Cortex of kidney (tissue), 1 donor: ENCODE results near the gene COBL.

Experiments used
- DNase-seq: peaks from one replicate; lab custom pipeline; 2025; lab: John Stamatoyannopoulos, UW

The COBL gene, protein sequence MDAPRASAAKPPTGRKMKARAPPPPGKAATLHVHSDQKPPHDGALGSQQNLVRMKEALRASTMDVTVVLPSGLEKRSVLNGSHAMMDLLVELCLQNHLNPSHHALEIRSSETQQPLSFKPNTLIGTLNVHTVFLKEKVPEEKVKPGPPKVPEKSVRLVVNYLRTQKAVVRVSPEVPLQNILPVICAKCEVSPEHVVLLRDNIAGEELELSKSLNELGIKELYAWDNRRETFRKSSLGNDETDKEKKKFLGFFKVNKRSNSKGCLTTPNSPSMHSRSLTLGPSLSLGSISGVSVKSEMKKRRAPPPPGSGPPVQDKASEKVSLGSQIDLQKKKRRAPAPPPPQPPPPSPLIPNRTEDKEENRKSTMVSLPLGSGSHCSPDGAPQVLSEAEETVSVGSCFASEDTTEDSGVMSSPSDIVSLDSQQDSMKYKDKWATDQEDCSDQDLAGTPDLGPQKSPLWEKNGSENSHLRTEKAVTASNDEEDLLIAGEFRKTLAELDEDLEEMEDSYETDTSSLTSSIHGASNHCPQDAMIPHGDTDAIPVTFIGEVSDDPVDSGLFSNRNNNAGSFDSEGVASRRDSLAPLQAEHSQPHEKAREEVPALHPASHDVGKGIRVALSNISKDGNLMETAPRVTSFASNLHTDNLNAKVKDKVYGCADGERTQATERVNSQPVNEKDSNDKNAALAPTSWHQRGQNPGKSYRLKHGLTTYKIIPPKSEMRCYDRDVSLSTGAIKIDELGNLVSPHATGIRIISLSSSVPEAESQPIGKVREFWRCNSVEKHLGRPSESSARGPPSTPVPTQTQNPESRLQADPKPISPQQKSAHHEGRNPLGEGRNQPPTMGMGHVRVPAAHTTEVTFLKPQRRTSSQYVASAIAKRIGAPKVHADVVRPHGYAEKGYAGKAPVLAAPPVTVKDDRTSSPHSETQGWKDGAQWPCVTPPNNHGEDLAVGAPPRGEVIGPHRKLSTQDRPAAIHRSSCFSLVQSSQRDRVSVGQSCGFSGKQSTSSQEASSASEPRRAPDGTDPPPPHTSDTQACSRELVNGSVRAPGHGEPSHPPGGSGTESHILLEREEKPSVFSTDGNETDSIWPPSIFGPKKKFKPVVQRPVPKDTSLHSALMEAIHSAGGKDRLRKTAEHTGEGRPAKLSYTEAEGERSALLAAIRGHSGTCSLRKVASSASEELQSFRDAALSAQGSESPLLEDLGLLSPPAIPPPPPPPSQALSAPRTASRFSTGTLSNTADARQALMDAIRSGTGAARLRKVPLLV

DNA sequence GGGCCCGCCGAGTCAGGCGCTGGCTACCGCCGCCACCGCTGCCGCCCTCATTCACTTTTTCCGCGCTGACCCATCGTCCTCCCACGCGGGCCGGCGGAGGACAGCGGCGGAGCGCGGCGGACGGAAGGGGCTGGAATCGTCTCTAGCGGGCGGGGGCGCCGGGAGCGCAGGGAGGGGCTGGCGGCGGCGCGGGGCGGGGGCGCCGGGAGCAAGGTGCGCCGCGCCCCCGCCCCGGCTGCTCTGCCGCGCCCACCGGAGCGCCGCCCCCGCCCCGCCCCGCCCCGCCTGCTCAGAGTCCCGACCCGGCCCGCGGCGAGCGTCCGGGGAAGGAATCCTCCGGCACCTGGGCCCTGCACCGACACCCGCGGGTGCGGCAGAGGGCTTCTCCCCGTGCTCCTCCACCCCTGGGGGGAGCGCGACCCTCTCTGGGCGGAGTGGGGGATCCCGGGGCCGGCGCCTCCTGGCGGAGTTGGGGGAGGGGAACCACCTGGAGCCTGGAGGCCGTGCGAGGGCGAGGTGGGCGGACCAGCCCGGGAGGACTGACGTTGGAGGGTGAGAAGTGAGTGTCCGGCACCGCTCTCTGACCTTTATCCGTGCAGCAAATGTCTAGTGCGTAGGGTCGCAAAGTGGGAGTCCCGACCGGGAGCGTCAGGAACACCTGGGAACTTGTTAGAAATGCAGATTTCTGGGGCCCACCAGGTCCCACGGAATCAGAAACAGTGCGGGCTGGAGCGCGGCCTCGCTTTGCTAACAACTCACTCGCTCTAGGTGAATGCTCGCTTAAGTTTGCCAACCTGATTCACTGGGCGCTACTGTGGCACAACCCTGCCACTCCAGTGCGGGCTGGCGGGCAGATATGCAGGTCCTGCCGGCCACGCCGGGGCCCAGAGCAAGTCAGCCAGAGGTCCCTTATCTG, at the start of gene COBL:
Gene COBL, minus strand, starts transcription at position 144 of the 916 bp plus-strand sequence. CDS start 176 bp downstream, outside the sequence.
- no peak for DNase-seq

DNA sequence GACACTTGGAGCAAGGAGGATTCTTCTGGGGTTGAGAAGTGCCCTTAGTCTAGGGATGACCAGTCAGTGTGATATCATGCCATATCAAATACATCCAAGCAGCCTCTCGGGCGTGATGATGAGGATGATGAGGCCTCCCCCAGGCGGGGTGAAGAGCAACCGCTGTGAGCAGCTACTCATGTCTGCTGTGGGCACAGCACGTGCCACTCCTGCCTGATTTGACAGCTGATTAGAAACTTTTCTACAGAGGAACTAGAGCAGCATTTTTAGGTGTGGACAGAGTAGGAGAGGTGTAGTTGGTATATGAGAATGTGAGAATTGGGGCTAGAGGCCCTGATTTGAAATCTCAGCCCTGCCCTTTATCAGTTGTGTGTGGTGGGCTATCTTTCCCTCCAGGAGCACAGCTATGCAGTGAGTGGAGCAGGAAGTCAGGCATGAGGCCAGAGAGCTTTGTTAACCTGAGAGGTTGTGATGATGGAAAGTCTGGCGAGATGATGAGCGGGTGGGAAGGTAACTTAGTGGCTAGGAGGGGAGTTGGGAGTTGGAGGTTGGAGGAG, 49.6 kb upstream of the COBL start:
- no peak for DNase-seq

DNA sequence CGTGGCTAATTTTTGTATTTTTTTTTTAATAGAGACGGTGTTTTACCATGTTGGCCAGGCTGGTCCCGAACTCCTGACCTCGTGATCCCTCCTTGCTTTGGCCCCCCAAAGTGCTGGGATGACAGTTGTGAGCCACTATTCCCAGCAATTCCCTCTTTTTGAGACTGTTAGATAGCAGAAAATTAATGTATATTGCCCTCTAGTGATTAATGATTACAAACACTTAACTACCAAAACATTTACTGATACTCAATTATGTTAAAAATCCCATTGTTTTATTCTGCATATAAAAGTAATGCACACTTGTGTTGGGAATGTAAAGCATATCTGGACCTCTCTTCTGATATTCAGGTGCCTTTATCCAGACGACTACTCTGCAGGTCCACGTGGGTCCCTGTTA, 41.2 kb upstream of the COBL start:
- no peak for DNase-seq

DNA sequence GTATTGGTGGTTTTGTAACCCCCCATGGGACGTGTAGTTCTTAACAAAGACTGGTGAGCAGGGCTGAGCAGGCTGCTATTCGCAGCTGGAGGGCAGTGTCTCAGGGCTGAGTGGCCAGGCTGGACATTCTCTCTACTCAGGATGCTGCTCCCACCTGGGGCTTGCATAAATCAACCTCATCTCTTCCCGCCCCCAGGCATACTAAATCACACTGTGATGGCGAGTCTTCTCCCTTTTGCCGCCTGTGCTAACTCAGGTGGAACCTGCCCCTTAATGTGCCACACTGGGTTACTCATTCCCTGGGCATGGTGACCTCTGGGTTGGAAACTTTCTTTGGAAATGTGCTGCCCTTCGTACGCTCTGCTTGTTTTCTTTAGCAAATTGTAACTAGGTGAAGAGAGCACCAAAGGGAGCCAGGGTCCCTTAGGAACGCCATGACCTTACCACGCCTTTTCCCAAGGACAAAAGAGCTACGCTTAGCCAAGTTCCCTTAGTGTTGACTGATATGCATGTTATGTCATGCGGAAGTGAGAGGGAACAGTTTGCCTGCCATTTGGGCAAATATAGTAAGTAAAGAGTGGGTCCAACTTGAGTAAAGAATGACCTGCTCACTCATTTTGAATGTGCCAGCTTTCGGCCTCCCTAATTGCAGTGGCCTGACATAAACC, 40.4 kb upstream of the COBL start:
- DNase-seq, result no peak

DNA sequence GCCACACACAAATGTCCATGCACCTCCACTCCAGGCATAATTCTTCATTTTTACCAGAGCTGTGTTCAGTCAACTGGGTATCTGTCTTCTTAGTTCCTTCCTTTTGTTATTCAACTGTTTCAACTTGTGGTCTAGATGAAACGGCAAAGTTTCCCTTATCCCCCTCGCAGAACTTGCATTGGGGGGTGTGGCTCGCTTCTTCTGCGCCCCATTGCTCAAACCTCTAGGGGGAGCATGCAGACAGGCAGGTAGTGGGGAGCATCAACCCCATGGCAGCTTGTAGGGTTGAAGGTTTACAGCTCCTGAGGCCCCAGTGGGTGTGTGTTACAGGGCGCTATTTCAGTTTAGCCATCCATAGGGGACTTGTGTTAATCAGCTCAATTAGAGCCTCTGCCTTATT, 38.3 kb upstream of the COBL start:
- no peak for DNase-seq

DNA sequence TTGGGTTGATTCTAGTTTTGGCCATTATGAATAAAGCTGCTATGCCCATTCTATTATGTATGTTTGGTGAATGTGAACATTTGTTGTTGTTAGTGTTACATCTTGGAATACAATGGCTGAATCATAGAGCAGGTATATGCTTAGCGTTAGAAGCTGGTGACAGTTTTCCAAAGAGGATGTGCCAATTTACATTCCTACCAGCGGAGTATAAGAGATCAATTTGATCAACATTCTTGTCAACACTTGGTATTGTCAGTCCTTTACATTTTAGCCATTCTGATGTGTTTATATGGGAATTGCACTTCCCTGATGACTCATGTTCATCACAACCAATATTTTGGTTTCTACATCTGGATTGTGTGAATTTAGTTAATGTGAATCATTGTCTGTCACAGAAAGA, 37.8 kb upstream of the COBL start:
- no peak for DNase-seq

DNA sequence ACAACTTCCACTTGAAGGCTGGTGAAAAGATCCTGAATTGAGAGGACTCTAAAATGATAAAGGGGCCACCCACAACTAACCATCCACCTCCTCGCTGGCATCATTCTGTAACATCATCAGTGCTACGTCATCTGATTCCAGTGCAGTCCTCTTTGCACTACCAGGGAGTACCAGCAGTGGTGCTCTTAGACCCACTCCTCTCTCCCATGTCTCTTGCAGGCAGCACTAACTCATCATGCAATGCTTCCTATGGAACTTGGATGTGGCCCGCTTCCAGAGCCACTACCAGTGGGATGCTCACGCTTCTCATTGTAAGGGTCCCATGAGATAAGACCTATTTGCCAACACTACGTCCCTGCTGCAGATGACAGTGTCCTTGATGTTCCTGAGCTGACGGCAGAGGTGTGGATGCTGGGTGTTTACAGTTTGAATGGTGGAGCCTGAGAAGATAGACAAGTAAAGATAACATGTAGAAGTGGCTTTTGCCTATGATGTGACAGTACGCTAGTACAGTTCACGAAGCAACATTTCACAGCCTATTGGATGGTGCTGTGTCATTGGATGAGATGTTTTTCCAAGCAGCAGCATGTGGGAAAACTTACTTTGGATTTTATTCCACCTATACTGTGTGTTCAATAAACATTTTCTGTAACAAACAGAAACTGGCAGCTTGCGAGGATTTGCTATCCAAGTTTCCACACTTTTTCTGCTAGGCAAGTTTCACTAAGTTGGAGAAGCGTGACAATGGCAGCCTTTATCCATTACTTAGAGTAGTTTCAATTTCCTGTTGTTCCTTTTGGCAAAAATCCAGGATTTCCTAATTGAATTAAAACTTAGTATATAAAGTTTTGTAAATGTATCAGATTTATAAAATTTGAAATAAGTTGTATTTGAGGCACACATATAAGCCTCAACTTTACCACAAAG, 35.8 kb upstream of the COBL start:
- DNase-seq, result no peak

DNA sequence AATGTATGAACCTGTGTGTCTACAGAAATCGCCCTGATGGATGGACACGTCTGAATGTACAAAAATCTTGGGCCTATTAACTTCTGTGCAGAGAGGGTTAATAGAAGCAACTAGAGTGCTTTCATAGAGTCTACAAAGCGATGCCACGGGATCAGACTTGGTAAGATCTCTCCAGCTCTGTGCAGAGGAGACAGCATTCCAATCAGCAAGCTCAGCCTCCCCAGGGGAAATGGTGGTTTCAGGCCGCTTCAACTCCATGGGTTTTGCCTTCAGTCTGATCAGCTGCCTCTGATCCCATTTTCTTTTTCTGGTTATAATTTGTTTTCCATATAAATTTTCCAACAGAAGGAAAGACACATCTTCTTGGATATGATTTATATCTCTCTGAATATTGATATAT, 35.1 kb upstream of the COBL start:
- DNase-seq, result no peak

DNA sequence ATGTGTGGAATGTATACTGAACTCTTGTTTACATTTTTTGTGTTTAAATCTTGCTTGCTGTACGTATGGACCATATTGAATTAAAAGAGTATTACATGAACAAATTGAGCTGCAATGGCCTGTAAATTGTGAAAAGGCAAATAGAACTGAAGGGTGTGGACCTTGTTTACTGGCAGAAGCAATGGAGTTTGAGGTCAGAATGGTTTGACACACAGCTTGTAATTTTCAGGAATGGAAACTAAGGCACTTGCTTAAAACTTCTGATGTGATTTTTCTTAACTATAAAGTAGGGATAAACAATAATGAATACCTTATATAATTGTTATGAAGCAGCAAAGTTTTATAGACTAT, 33.9 kb upstream of the COBL start:
- no peak for DNase-seq

DNA sequence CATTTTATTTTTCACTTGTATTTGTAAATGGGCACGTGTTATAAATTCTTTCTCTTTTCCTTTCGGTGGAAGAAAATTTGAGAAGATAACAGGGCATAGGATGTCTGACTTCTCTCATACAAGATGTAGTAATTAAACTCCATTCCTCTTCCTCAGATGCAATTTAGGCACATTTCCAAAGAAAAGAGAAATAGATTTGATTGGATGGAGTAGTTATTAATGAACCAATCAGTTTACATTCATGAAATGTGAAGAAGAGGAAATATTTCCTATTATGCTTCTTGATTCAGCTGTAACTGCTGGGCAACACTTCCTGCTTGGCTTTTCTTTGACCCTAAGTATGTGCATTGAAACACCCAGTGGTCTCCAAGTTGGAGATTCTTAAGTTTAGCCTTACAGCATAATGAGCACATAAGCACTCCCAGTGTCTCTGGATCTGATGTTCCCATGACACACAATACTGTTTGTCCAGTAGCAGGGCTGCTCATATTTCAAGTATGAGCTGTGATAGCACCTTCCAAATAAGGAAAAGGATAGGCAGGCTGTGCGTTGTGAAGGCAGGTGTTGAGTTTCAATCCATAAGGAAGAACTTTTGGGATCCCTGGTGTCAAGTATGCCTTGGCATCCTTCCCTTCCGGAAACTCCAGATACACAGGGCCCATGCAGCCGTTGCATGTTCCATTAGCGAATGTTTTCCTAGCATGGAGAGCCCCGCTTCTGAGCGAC, 33.4 kb upstream of the COBL start:
- no peak for DNase-seq

DNA sequence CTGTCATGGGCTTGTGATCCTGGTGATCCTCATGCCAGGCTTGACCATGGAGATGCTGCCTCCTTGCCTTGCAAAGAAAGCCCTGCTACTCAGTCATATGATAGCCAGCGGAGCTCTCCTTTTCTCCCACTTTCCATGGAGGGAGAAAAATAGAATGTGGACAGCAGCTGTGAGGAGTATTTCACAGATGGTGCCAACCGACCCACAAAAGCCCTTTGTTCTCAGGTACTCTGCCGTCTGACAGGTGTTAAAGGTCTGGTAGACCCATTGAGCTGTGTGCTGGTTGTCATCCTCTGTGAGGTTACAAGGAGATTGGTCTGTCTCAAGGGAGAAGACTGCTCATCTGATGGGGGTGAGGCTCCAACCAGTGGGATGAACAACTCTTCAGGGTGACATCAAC, 29.5 kb upstream of the COBL start:
- no peak for DNase-seq

DNA sequence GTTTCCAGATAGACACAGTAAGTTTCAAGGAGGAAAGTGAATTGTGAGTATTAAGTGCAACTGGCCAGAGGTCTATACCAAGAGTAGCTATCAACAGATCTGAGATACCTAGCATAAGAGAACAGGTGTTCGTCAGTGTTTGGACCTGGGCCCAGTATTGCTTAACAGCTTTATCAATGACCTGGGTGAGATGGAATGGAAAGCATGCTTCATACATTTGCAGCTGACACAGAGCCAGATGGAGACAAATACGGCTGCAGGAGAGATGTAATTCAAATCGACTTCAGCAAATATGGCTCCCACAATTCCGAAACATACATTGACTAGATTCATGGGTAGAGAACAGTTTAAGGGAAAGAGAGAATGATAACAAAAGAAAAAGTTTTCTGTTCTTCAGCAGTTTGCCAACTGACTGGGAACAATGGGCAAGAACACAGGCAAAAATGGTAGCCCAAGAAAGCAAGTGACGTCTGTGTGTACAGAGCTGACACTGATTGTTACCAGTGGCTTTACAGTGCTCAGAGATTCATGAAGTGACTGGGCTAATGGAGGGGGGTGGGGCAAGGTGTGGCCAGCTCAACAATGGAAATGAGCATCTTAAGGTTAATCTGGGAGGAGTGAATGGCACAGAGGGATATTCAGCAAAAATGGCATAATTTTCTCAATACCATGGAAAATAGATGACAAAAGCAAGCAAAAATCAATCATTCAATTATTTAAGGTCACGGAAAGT, 28.0 kb upstream of the COBL start:
- no peak for DNase-seq

DNA sequence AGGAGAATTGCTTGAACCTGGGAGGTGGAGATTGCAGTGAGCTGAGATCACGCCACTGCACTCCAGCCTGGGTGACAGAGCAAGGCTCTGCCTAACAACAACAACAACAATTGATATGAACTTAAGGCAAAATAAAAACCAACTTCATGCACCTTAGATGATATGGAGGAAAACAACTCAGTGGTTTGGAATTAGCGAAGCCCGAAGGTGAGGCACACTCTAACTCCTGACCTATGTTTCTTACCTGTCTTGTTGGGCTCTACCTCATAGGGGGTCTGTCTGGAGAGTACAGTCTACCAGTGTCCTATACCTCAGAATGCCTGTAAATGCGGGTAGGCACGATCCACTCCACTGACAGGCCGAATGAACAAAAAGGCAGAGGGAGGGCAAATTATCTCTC, 24.3 kb upstream of the COBL start:
- no peak for DNase-seq

DNA sequence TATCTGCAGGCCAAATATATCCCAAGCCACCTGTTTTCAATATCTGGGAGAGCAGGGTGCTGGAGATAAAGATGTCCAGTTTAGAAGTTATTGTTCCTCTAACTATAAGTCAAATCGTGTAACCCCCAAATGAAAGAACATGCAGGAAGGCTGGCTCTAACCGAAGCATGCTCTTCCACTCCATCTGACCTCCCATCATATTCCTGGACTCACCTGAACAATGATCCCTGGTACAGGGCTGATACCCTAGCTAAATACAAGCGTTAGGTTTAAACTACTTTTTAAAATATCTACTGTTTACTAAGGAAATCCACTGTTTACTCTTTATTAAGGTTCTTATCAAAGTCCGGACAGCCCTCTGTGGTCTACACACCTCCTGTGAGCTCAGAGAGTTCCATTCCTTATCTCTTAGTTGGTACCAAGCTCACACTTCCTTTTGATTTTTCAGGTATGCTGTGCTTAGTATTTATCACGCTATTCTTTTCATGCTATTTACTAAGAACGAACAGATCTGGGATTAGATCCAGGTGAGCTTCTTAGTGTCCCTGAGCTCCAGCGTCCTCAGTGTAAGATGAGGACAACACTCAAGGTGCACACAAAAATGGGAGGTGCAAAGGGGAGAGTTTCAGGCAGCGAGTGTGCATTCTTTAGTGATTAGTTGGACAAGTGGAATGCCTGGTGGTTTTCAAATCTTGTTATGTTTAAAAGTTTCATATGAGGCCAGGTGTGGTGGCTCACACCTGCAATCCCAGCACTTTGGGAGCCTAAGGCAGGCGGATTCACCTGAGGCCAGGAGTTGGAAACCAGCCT, 23.6 kb upstream of the COBL start:
- no peak for DNase-seq

DNA sequence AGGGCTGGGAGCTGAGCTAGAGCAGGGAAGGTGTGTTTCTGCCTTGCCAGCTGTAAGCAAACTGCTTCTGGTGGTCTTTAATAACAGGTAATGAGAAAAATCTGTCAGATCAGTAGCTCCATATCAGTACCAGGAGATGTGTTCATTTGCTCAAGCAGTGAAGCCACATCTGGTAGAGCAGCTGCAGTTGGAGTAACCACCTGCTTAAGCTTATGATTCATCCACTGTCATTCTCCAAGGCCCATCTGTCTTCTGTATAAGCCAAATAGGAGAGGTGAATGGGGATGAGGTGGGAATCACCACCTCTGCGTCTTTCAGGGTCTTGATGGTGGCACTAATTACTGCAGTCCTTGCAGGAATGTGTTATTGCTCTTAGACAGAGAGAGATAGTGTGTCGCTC, 18.4 kb upstream of the COBL start:
- no peak for DNase-seq

DNA sequence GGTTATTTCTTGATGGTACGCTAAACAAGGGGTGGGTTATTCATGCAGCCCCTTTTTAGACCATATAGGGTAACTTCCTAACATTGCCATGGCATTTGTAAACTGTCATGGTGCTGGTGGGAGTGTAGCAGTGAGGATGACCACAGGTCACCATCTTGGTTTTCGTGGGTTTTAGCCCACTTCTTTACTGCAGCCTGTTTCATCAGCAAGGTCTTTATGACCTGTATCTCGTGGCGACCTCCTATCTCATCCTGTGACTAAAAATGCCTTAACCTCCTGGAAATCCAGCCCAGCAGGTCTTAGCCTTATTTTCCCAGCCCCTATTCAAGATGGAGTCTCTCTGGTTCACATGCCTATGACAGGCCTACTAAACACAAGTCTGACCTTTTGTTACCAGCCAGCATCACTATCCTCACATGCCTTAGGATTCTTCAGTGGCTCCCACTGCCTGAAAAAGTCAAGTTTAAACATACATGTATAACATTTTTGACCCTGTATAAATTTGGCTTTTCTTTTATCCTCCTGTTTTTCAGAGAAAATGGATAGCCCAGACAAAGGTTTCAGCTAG, 13.2 kb upstream of the COBL start:
- DNase-seq, result no peak

DNA sequence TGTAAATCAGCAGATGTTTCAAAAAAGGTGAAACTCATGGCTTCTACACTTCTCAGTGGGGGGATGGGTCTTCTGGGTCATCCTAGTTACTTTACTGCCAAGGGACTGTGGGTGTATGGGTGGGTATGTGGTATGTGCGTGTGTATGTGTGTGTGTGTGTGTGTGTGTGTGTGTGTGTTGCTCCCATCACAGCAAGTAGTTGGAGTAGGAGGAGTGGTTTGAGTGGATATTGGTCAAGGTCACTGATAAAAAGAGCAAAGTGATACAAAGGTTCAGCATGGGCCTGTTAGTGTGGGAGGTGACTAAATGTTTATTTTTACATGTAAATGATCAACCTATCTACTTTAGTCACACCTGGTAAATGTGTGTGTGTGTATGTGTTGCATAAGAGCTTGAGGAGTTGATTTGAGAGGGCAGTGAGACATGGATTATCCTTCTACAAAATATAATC, 11.8 kb upstream of the COBL start:
- no peak for DNase-seq
